MV-4-11 (cell line): Measurements from ENCODE around the gene SSC5D.
"Not testable (repeated sequence)": the region's sequence is repeated elsewhere in the genome, so short reads cannot be mapped to it uniquely, and the experiment has no call there.

Experiments
- DNase-seq: peaks from one replicate; lab custom pipeline; 2025; lab: John Stamatoyannopoulos, UW

The SSC5D gene

DNA sequence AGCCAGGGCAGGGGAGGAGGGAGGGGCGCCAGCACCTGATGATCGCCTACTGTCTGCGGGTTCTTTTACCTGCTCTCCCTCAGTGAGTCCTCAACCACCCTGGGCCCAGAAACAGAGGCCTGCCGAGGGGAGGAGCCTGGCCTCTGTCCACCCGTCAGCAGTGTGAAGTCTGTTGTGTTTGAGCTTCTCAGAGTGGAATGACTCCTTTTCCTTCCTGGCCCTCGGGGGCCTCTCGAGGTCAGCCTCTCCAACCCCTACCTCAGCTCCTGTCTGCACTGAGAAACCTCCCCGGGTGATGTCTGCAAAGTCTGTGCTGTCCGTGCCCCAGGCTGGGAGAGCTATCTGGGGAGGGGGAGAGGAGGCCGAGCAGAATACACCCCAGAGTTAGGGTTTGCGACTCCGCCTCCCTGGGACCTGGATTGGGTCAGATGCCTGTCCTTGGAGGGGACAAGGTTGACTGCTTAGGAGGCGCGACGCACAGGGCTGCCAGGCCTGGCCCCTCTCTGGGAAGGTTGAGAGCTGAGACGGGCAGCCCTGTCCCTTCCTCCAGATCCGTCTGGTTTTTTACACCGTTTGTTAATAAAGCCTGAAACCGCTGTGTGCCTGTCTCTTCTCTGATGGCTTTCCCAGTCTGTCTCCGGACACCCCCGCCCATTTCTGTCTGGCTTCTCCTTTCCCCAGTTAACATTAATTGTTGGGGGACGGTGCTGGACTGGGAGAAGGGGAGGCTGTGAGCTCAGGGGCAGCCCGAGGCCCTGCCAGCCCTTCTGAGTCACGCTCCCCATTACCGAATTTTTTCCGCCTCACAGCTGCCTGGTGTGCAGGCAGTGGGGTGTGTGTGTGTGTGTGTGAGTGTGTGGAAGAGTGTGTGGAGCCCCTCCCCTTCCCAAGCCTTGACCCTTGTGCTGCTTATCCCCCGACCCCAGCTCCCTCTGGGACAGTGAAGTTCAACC lies 989 bp upstream of the SSC5D start:
- peak; percentile 61 for DNase-seq

DNA sequence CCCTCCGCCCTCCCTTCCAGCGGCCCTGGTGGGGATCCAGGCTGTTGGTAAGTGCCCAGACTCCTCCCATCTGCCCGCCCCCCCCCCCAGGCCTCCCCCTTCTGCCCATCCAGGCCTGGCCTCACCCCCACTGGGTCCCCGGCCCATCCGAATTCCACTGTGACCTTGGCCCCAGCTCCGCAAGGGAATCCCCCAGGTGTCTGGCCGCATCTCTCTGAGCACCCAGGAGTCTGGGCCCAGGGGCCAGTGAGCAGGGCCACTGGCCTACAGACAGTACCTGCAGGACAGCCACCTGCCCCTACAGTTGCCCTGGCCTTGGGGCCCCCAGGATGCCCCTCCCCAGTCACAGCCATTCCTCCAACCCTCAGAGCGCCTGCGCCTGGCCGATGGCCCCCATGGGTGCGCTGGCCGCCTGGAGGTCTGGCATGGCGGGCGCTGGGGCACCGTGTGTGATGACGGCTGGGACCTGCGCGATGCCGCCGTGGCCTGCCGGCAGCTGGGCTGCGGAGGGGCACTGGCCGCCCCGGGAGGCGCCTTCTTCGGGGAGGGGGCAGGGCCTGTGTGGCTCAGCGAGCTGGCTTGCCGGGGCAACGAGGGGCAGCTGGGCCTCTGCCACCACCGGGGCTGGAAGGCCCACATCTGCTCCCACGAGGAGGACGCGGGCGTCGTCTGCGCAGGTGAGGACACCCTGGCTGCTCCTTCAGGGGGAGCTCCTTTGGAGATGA lies 912 bp downstream of the SSC5D start:
- DNase-seq = no peak

DNA sequence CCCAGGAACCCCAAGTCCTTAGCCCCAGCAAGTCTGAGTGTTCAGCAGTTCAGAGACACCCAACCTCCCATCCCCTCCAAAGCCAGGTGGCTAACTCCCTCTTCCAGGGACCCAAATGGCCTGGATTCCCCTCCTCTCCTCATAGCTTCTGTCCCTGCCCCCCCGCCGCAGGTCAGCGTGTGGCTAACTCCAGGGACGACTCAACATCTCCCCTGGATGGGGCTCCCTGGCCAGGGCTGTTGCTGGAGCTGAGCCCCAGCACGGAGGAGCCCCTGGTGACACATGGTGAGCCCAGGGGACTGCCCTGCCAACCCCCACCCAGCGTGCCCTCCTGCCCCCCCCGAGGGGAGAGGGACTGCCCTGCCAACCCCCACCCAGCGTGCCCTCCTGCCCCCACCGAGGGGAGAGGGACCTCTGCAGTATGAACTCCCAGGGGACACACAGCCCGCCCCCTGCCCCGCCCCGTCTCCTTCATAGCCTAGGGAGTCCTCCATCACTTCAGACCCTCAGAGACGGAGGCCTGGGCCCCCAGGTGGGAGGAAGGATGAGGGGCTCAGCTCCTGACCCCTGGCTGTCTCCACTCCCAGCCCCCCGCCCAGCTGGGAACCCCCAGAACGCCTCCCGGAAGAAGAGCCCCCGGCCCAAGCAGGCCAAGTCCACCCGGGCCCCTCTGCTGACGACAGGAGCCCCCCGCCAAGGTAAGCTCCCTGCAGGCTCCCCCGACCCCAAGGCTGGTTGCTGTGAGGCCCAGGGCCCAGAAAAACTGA lies 1.7 kb downstream of the SSC5D start:
- DNase-seq = no peak

DNA sequence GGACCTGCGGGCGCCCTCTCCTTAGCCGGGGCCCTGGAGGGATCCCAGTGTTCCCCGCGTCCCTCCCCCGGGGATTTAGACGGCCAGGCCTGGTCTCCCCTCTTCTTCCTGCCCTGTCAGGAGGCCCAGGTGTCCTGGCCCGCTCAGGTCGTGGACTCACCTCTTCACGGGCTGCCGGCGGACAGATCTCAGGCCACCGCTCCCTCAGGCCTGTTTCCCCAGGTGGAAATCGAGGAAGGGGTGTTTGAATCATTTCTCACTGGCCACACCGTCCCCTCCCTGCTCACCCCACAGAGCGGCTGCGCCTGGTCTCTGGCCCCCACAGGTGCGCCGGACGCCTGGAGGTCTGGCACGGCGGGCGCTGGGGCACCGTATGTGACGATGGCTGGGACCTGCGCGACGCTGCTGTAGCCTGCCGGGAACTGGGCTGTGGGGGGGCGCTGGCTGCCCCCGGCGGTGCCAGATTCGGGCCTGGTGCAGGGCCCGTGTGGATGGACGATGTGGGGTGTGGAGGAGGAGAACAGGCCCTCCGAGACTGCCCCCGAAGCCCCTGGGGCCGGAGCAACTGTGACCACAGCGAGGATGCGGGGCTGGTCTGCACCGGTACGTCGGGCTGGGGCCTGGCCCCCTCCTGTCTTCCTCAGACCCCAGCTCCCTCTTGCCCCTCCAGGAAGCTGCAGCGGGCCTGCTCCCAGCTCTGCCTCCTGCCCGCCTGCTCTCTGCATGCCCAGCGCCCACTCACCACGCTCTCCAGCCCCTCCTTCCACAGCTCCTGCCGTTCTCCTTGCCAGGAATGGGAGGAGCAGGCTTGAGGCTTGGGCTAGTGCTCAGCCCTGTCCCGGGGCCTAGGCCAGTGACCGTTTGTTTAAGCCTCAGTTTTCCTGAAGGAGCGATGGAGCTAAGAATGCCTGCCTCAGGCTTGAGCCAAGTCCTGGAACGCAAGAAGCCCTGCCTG lies 2.5 kb downstream of the SSC5D start:
- DNase-seq = no peak

DNA sequence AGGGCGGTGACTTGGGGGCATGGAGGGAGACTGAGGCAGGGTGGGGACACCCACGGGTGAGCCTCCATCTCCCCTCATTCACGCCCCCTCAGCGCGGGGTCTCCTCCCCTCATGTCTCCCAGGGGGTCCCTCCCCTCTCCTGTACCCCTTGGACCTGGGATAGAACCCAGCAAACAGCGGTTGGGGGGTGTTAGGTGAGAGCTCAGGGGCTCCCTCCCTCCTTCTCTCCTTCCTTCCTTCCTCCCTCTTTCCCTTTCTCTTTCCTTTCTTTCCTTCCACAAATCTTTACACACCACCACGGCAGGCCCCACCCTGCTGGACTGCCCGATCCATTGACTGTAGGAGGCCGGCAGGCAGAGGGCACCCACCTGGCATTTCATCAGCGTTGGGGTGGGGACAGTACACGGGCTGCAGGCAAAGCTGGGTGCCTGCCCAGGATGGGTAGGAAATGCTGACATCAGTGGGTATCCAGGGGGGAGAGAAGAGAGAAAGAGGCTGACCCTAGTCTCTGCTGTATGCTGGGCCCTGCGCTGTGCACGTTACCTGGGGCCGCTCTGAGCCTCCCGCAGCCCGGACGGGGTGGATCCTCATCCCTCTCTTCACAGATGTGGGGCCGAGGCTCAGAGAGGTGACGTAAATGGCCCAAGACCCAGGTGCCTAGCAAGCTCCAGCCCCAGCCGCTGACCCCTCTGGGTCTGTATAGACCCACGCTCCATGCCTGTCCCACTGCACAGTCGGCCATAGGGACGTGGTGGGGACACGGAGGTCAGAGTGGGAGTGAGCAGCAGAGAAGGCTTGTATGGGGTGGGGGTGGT lies 3.5 kb downstream of the SSC5D start:
- no peak for DNase-seq

DNA sequence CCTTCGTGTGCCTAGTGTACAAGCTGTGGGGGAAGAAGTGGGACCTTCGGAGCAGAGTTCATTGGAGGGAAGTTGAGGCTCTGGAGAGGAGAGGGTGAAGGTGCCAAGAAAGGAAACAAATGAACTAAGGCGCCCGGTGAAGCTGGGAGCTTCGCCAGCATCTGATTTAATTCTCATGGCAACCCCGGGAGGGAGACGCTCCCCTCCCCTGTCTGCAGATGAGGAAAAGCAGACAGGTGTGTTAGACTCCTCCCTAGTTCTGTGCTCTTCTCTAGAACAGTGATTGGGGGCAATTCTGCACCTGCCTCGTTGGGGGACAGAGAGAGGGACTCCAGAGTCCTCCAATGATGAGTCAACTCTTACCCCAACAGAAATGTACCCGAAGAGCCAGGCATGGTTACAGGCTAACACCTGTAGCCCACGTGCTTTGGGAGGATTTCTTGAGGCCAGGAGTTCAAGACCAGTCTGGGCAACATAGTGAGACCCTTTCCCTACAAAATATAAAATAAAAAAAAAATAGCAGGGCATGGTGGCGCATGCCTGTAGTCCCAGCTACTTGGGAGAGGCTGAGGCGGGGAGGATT lies 4.2 kb downstream of the SSC5D start:
- no peak for DNase-seq

DNA sequence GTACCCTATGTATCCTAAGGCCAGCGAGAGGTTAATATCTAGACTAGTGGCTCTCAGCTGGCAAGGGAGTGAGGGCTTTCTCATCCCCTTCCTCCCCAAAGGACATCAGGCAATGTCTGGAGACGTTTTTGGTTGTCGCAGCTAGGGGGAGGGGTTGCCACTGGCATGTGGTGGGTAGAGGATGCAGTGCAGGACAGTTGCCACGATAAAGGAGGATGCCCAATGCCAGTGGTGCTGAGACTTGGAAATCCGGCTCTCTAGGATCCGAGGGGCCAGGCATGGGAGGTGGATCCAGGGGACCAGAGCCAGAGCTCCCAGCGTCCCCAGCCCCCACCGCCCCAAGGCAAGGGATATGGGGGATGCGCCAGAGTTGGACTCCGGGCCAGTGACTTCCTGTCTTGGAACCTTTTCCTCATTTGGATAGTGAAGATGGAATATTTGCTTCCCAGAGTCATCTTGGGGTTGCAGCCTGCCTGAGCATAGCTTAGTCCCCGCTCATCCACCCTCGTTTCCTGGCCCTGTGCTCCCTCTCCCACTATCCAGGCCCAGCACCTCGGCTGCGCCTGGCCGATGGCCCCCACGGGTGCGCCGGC lies 4.9 kb downstream of the SSC5D start:
- no peak for DNase-seq

DNA sequence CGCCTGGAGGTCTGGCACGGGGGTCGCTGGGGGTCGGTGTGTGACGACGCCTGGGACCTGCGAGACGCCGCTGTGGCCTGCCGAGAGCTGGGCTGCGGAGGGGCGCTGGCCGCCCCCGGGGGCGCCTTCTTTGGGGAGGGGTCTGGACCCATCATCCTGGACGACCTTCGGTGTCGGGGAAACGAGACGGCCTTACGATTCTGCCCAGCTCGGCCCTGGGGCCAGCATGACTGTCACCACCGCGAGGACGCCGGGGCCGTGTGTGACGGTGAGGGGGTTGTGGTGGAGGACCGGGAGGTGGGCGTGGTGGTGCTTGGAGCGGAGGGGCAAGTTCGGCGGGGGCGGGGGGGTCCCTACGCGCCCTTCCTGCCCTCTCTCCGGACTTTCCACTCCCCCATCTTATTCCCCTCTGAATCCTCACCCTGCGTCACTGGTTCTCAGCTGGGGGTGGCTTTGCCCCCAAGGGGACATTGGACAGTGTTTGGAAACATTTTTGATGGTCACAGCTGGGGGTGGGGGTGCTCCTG lies 5.5 kb downstream of the SSC5D start:
- no peak for DNase-seq

DNA sequence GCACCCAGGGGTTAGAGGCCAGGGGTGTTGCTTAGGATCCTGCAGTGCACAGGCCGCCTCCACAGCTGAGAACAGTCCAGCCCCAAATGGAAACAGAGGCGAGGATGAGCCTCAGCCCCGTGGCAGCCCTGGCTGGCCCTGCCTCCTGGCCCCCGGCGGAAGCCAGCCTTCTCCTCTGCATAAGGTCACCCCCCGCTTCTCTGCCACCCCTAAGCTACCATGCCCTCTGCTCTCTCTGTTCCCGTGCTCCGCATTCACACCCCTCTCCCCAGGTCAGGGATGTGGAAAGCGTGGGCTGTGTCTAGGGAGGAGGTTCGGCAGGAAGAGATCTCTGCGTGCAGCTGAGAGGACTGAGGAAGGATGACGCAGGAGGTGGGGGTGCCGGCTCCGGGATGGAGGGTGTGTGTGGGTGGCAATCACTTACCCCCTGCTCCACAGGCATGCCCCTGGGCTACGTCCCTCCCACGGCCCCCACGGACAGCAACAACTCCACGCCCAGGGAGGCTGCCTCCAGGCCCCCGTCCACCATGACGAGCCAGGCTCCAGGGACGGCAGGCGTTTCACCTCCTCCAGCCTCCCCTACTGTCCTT lies 6.0 kb downstream of the SSC5D start:
- DNase-seq = no peak

DNA sequence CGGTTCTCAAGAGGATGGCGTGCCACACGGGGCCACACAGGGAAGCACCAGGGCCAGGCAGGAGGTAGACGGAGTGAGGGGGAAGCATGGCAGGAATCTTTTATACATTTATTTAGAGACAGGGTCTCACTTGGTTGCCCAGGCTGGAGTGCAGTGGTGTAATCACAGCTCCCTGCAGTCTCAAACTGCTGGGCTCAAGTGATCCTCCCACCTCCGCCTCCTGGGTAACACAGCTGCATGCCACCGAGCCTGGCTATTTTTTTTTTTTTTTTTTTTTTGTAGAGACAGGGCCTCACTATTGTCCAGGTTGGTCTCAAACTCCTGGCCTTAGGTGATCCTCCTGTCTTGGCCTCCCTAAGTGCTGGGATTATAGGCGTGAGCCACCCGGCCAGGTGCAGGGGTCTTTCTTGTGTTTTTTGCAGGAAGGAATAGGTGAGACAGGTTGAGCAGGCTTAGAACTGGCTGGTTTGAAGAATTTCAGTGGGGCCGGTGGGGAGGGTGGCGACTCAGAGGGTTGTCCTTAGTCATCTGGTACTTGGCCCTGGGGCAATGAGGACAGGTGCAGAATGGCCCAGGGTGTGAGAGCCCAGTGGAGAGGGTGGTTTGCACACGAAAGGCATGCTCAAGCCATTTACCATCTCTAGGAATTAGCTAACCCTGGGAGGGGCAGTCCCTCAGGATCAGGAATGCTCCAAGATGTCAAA lies 7.6 kb downstream of the SSC5D start:
- no peak for DNase-seq

DNA sequence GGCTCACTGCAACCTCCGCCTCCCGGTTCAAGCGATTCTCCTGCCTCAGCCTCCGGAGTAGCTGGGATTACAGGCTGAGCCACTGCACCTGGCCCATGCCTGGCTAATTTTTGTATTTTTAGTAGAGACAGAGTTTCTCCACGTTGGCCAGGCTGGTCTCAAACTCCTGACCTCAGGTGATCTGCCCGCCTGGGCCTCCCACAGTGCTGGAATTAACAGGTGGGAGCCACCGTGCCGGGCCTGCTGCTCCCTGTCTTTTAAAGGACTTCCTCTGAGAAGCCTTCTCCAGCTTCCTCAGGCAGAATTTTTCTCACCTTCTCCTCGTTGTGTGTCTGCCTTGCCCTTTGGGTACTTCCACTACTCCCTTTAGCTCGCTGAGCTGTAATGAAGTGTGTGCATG lies 8.6 kb downstream of the SSC5D start:
- DNase-seq = not testable (repeated sequence)

DNA sequence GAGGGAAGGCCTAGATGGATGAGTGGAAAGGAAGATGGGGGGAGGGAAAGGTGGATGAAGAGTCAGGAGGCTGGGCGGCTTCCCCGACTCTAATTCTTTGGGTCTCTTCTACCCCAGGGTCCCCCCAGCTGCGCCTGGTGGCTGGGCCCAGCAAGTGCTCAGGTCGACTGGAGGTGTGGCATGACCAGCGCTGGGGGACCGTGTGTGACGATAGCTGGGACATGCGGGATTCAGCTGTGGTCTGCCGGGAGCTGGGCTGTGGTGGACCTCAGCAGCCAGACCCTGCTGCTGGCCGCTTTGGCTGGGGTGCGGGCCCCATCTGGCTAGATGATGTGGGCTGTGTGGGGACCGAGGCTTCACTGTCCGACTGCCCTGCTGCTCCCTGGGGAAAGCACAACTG lies 9.5 kb downstream of the SSC5D start:
- no peak for DNase-seq

DNA sequence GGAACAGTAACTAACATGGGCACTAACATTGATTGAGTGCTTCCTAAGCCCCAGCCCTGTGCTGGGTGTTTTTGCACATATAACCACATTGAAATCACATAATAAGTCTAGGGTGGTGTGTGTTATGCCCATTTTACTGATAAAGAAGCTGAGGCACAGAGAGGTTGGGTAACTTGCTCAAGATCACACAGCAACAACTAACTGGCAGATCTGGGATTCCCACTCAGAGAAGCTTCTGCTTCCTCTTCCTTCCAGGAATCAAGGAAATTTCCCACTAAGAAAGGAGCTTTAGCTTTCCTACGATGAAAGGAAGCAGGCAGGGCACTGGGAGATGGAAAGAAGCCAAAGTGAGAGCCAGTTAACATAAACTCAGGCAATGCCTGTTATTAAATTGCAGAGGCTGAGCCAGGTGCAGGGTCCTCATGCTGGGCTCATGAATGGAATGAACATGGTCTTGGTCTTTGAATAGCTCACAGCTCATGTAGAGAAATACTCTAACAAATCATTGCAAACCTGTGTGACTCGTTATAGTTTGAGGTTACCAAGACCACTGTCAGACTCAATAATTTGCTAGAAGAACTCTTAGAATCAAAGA lies 10.1 kb downstream of the SSC5D start:
- no peak for DNase-seq

DNA sequence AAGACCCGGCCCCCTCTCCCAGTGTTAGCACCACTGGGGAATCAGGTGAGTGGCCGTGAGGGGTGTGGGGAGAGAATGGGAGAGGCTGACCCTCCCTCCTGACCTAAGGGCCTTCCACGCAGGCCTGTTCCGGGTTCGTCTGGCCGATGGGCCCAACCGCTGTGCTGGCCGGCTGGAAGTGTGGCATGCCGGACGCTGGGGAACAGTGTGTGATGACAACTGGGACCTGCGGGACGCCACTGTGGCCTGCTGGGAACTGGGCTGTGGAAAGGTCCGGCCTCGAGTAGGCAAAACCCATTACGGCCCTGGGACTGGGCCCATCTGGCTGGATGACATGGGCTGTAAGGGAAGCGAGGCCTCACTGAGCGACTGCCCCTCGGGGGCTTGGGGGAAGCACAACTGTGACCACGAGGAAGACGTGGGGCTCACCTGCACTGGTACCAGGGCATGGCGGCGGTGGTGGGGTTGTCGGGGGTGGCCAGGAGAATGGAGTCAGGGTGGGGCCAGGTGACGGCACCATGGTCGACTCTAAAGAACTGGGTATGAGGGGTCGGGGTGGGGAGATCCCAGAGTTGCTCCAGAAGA lies 12.2 kb downstream of the SSC5D start:
- no peak for DNase-seq

DNA sequence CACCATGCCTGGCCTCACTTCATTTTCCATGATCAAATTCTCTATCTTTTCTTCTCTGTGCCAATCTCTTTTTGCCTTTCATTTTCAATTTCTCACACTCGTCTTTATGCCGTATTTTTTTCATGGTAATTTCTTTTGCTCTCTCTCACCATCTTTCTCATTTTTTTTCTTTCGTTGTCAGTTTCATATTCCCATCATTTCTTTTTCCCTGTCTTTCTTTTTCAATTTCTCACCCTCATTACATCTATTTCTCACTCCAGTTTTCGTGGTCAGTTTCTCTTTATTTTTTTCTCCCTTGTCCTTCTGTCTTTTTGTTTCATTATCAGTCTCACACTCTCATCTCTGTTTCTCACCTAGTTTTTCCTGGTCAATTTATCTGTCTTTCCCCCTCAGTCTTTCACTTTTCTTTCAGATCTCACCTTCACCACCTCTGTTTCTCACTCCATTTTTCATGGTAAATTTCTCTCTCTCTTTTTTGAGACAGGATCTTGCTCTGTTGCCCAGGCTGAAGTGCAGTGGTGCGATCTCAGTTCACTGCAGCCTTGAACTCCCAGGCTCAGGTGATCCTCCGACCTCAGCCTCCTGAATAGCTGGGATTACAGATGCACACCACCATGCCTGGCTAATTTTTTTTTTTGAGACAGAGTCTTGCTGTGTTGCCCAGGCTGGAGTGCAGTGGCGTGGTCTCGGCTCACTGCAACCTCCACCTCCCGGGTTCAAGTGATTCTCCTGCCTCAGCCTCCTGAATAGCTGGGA lies 14.1 kb downstream of the SSC5D start:
- DNase-seq = no peak

DNA sequence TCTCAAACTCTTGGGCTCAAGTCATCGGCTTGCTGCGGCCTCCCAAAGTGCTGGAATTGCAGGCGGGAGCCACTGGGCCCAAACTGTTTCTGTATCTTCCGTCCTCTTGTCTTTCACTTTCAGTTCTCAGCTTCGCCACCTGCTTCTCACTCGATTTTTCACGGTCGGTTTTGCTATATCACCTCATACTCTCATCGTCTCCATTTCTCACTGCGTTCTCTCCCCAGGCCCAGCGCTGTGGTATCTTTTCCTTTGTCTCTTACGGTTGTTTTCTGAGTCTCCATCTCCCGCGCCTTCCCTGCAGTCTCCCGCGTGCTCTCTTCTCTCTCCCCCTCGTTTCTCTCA lies 14.9 kb downstream of the SSC5D start:
- no peak for DNase-seq
